OCI-LY1 (cell line): Measurements from ENCODE around the gene AK3.

ENCODE experiments used
- CTCF ChIP-seq: fragments of 200-600 bp; sonication (generic), shearing (Covaris generic); IDR thresholded peaks from 2 replicates; pipeline ENCODE4 v1.5.1; 2017; ENCODE audit warnings: mild to moderate bottlenecking, antibody characterized with exemption, low read length, moderate library complexity, mixed read lengths
- EZH2 ChIP-seq: fragments of 200-600 bp; sonication (generic), shearing (Covaris generic); IDR thresholded peaks from 2 replicates; pipeline ENCODE4 v1.8.0; 2017; ENCODE audit warnings: borderline replicate concordance, mixed run types, mild to moderate bottlenecking, antibody characterized with exemption, low read length, moderate library complexity, mixed read lengths

DNA sequence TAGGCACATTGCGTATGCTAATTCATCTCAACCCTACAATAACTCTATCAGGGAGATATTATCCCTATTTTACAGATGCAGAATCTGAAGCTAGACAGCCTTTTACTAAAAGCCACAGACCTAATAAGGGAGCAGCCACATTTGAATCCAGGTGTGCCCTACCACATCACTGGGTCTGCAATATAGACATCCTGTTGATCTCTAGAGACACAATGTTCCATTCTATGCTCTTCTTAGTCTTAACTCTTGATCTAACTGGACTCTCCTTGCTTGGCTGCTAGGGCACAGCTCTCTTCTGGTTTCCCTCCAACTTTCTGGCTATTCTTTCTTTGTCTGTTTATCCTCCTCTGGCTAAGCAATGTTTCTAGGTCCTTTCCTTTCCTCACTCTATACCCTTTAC, 73.3 kb downstream of the AK3 start:
- no peak for TF ChIP-seq CTCF
- no peak for TF ChIP-seq EZH2
